Ishikawa (cell line): ENCODE measurements around the gene PTPN21.

Experiments
- CEBPB ChIP-seq: IDR thresholded peaks from 2 replicates; pipeline ENCODE4 v1.6.1; 2012
- CREB1 ChIP-seq: IDR thresholded peaks from 2 replicates; pipeline ENCODE4 v1.6.1; 2012; ENCODE audit warnings: low read depth
- EGR1 ChIP-seq: IDR thresholded peaks from 2 replicates; pipeline ENCODE4 v1.6.1; 2012
- EP300 ChIP-seq: IDR thresholded peaks from 2 replicates; pipeline ENCODE4 v1.6.1; 2012; ENCODE audit warnings: borderline replicate concordance
- FOXM1 ChIP-seq: IDR thresholded peaks from 2 replicates; pipeline ENCODE4 v1.6.1; 2012; ENCODE audit warnings: low read depth, borderline replicate concordance
- MAX ChIP-seq: IDR thresholded peaks from 2 replicates; pipeline ENCODE4 v1.6.1; 2012
- NFIC ChIP-seq: IDR thresholded peaks from 2 replicates; pipeline ENCODE4 v1.6.1; 2012
- RAD21 ChIP-seq: IDR thresholded peaks from 2 replicates; pipeline ENCODE4 v1.6.1; 2012; ENCODE audit warnings: low read depth
- REST ChIP-seq: IDR thresholded peaks from 2 replicates; pipeline ENCODE4 v1.6.1; 2012; ENCODE audit warnings: low read depth, mild to moderate bottlenecking
- TAF1 ChIP-seq: IDR thresholded peaks from 2 replicates; pipeline ENCODE4 v1.6.1; 2012; ENCODE audit warnings: low read depth, mild to moderate bottlenecking
- TCF12 ChIP-seq: IDR thresholded peaks from 2 replicates; pipeline ENCODE4 v1.6.1; 2012; ENCODE audit warnings: low read depth
- TEAD4 ChIP-seq: IDR thresholded peaks from 2 replicates; pipeline ENCODE4 v1.6.1; 2012
- USF1 ChIP-seq: IDR thresholded peaks from 2 replicates; pipeline ENCODE4 v1.6.1; 2012
- YY1 ChIP-seq: IDR thresholded peaks from 2 replicates; pipeline ENCODE4 v1.6.1; 2012; ENCODE audit warnings: low read depth
- ZBTB7A ChIP-seq: IDR thresholded peaks from 2 replicates; pipeline ENCODE4 v1.6.1; 2012; ENCODE audit warnings: low read depth

Gene PTPN21

GRCh38 chr14:88488897-88489296 is 65.9 kb downstream of the PTPN21 start:
- TF ChIP-seq YY1 (no peak), NFIC (no peak), USF1 (no peak), EP300 (no peak), RAD21 (no peak), ZBTB7A (no peak), CEBPB (no peak), REST (no peak), TAF1 (no peak), FOXM1 (no peak), CREB1 (no peak)

- TF ChIP-seq EP300: no peak
- TF ChIP-seq YY1: no peak
- no peak for TF ChIP-seq TEAD4
- TF ChIP-seq FOXM1: no peak
- no peak for TF ChIP-seq TCF12
- TF ChIP-seq REST: no peak
- TF ChIP-seq MAX: no peak
- TF ChIP-seq CEBPB: no peak
- no peak for TF ChIP-seq USF1
- TF ChIP-seq NFIC: no peak
- TF ChIP-seq CREB1: no peak
- TF ChIP-seq TAF1: no peak
- TF ChIP-seq ZBTB7A: no peak
- TF ChIP-seq EGR1: no peak
These were observed 66.7 kb downstream of the PTPN21 start for GRCh38 chr14:88488081-88488480.

GRCh38 chr14:88482524-88482923 is 72.3 kb downstream of the PTPN21 start:
- no peak for TF ChIP-seq MAX
- no peak for TF ChIP-seq CEBPB
- TF ChIP-seq RAD21: no peak
- TF ChIP-seq ZBTB7A: no peak
- no peak for TF ChIP-seq EGR1
- TF ChIP-seq TCF12: no peak
- TF ChIP-seq CREB1: no peak
- no peak for TF ChIP-seq NFIC
- TF ChIP-seq USF1: no peak
- TF ChIP-seq FOXM1: no peak
- no peak for TF ChIP-seq TEAD4
- no peak for TF ChIP-seq EP300
- TF ChIP-seq REST: no peak
- no peak for TF ChIP-seq TAF1
- TF ChIP-seq YY1: no peak

GRCh38 chr14:88481794-88482193 is 73.0 kb downstream of the PTPN21 start:
- TF ChIP-seq MAX (no peak), CEBPB (no peak), CREB1 (no peak), EGR1 (no peak), USF1 (no peak), RAD21 (no peak), NFIC (no peak)
